ENCODE results near the gene CDON.

Gene CDON, protein sequence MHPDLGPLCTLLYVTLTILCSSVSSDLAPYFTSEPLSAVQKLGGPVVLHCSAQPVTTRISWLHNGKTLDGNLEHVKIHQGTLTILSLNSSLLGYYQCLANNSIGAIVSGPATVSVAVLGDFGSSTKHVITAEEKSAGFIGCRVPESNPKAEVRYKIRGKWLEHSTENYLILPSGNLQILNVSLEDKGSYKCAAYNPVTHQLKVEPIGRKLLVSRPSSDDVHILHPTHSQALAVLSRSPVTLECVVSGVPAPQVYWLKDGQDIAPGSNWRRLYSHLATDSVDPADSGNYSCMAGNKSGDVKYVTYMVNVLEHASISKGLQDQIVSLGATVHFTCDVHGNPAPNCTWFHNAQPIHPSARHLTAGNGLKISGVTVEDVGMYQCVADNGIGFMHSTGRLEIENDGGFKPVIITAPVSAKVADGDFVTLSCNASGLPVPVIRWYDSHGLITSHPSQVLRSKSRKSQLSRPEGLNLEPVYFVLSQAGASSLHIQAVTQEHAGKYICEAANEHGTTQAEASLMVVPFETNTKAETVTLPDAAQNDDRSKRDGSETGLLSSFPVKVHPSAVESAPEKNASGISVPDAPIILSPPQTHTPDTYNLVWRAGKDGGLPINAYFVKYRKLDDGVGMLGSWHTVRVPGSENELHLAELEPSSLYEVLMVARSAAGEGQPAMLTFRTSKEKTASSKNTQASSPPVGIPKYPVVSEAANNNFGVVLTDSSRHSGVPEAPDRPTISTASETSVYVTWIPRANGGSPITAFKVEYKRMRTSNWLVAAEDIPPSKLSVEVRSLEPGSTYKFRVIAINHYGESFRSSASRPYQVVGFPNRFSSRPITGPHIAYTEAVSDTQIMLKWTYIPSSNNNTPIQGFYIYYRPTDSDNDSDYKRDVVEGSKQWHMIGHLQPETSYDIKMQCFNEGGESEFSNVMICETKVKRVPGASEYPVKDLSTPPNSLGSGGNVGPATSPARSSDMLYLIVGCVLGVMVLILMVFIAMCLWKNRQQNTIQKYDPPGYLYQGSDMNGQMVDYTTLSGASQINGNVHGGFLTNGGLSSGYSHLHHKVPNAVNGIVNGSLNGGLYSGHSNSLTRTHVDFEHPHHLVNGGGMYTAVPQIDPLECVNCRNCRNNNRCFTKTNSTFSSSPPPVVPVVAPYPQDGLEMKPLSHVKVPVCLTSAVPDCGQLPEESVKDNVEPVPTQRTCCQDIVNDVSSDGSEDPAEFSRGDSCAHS (N-terminal part only)

DNA sequence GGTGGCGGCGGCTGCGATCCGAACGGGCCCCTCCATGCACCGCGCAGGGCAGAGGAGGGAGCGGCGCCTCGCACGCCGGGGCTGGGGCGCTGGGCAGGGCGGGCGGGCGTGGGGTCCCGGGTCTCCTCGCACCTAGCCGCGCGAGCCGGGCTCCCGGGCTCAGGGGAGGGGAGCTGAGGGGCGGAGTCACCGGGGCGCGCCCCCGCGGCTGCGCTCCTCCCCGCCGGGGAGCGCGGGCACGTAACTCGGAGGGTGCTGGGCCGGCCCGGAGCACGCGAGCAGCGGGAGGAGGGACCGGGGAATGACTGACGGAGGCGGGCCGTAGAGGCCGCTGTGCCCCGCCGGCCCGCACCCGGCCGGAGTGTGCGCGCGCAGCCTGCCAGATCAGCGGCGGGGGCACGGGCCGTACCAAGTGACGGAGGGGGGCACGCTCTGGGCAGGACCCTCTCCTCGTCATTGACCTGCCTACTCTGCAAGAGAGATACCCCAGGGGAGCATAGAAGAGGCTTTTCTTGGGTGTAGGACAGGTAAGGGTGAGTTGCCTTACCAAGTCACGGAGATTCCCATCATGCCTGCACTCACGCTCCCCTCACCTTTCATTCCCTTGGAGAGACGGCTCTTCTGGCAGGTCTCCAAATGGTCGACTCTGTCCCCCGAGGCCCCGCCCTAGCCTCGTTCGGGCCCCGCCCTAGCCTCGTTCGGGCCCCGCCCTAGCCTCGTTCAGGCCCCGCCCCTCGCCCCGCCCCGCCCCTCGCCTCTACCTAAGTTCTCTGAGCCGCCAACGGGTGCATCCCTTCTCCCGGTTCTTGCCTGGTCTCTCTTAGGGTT is at the start of gene CDON:
TSS of gene CDON (minus strand) at position 188 of the 828 bp plus-strand sequence. CDS start 39,390 bp downstream, outside the sequence.
- no peaks in the 10 kb centered on the region for H3K9me3 Mint-ChIP-seq
- H3K4me3 Mint-ChIP-seq, result peak within 1 kb of the TSS; percentile 77
- peak; percentile 93 for DNase-seq
- H3K36me3 Mint-ChIP-seq, result no peaks in the 10 kb centered on the region
- peaks cover 45% of the 10 kb centered on the region for H3K27me3 Mint-ChIP-seq
- peaks cover 10% of the 10 kb centered on the region for H3K4me1 Mint-ChIP-seq
- peak within 1 kb of the TSS; percentile 93 for H3K27ac Mint-ChIP-seq
- CTCF ChIA-PET, result no interaction called here

DNA sequence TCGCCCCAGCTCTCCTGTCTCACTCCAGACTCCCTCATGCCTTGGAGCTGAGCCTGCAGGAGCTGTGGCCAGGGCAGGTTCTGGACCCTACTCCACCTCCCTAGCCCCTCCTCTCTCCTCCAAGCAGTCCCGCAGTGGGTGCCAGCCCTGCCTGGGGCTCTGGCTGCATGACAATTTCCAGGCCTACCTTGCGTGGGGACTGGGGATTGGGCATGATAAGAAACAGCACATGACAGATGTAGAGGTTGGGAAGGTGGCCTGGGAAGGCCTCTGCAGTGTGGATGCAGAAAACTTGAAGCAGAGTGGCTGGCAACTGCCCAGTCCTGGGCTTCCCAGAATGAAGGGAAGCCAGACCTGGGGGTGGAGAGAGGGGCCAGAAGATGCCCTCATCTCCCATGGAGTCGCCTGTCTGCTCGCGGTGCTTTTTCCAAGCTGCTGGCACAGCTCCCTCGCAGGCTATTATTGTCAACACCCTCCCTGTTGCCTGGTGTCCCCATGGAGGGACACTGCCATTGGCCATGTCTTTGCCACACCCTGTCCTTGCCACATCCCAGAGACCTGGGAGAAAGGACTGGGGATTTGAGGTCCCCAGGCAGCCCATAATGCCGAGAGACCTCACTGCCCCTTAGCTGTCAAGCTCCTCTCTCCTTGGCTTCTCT is 48.9 kb upstream of the CDON start:
- Mint-ChIP-seq H3K4me1 (no peaks in the 10 kb centered on the region), H3K27ac (no peak overlapping the region), H3K9me3 (no peaks in the 10 kb centered on the region), H3K27me3 (peaks cover 6% of the 10 kb centered on the region), H3K36me3 (no peaks in the 10 kb centered on the region), H3K4me3 (no peak overlapping the region)
- CTCF ChIA-PET, result no interaction called here
- no peak for DNase-seq

DNA sequence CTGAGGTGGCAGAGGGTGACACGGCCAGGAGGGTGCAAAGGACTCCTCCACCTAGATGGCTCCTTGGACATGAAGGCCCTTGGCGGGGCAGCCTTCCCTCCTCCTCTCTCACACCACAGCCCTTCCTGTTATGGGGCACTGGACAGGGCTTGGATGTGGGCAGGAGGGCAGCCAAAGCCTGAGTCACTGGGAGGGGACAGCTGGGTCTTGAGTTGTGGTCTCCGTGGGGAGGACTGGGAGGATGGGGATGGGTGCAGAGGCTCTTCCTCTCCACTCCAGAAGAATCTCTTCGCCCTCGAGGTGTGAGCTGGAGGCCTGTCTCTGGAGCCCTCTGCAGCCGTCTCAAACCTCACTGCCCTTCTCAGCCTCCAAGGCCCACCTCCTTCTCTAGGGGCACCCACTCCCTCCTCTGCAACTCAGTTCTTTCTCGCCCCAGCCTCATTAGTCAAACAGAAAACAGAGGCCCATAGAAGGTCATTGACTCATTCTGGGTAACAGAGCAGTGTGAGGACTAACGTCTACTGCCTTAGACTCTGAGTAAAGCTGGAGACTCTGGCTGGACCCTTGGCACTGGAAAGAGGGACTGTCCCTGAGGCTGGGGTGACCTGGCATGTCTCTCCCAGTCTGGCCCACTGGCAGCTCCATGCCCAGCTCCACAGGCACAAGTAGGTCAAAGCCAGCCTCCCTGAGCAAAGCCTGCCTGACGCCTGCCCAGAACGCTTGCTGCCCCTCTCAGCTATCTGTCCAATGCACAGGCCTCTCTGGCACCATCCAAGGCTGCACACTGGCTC is 47.5 kb upstream of the CDON start:
- H3K27ac Mint-ChIP-seq, result no peak overlapping the region
- H3K27me3 Mint-ChIP-seq, result peaks cover 6% of the 10 kb centered on the region
- CTCF ChIA-PET, result no interaction called here
- H3K4me3 Mint-ChIP-seq, result no peak overlapping the region
- H3K9me3 Mint-ChIP-seq, result no peaks in the 10 kb centered on the region
- no peak for DNase-seq
- no peaks in the 10 kb centered on the region for H3K36me3 Mint-ChIP-seq
- H3K4me1 Mint-ChIP-seq, result no peaks in the 10 kb centered on the region

DNA sequence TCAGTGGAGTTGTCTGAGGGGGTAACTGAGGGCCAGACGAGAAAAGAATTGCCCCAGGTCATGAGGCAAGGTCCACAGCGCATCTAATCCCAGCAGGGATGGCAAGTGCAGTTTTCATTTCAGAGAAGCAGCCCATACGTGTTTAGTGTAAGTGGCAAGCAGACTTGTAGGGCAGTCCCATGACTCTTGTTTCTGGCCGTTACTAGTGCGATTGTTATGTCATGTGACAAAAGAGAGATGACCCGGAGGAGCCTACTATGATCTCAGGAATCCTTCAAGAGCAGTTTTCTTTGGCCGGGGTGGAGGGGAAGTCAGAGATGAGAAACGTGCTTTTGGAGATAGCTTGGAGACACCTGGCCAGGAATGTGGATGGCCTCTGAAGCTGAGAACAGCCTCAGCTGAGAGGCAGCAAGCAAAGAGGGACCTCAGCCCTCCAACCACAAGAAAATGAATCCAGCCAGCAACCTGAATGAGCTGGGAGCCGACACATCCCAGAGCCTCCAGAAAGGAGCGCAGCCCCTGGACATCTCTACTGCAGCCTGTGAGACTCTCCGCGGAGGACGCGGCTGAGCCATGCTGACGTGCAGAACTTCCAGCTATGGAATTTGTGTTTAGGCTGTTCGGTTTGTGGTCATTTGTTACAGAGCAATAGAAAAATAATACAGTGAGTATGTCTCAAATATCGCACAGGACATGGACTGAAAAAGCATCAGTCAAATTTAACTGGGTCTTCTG is 44.1 kb upstream of the CDON start:
- CTCF ChIA-PET, result no interaction called here

DNA sequence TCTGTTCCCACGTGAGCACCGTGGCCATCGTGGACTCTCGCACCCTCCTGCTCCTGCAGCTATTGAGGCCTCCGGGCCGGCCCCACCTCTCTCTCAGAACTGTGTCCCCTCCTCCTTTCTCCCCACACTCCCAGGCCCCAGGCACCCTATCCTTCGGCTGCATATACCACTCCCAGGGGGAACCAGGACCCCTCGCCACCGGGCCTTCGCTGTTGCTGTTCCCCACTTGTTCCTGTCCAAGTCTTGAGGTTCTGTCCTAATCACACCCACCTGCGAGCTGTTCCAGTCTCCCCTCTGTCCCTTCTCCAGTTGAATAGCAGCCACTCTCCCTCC is 43.0 kb upstream of the CDON start:
- Mint-ChIP-seq H3K4me3 (no peak overlapping the region), H3K4me1 (no peaks in the 10 kb centered on the region), H3K9me3 (no peaks in the 10 kb centered on the region), H3K27me3 (peaks cover 30% of the 10 kb centered on the region), H3K36me3 (no peaks in the 10 kb centered on the region), H3K27ac (no peak overlapping the region)
- DNase-seq, result no peak
- CTCF ChIA-PET, result no interaction called here

More for the DNA sequence above, 44.1 kb upstream of the CDON start:
- Mint-ChIP-seq H3K9me3 (no peaks in the 10 kb centered on the region), H3K36me3 (no peaks in the 10 kb centered on the region), H3K4me3 (no peak overlapping the region), H3K4me1 (no peaks in the 10 kb centered on the region), H3K27ac (no peak overlapping the region), H3K27me3 (peaks cover 20% of the 10 kb centered on the region)
- no peak for DNase-seq

DNA sequence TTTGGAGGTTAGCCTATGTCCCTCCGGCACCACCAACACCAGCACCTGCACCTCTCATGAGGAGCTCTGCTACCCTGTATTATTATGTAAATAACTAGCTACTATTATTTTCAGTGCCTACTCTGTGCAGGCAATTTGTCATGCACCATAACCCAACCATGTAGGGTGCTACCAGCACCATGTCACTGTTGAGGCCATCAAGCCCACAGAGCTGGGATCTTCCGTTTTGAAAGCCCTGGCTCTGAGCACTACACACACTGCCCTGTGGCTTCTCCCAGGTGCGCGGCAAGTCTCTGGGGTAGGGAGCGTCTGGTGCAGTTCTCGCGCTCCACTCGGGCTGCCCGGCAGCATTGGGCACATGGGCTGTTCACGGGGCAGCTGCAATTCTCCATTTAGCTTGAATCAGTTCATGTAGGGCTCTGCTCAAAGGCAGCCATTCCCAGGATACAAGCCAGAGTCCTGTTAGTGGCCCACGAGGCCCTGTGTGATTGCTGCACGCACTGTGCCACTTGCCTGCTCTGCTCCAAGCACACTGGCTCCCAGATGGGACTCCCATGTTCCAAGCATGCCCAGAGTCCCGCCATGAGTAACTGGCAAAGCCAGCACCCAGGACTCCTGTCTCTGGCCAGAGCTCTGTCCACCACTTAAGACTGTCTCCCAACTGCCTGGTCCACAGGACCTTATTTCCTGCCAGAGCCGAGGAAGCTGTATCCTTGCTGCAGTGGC is 42.5 kb upstream of the CDON start:
- Mint-ChIP-seq H3K27ac (no peak overlapping the region), H3K9me3 (no peaks in the 10 kb centered on the region), H3K4me3 (no peak overlapping the region), H3K27me3 (peaks cover 35% of the 10 kb centered on the region), H3K36me3 (no peaks in the 10 kb centered on the region), H3K4me1 (no peaks in the 10 kb centered on the region)
- DNase-seq, result no peak
- CTCF ChIA-PET, result no interaction called here

DNA sequence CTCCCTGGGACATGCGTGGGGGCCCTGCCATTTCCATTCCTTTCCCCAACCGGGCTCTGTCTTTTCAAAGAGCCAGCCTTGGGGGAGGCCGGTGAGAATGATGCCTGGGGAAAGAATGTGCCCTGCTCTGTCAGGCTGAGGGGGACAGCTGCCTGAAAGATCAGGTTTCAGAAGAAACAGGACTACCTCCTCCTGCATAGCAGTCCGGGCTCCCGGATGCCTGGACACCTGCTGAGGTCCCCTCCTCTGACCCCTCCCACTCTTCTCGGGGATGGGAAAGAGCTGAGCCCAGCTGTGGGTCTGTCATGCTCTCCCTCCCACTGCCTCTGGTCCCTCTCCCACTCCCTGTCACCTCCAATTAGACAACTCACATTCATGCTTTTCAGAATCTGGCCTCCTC is 41.8 kb upstream of the CDON start:
- H3K4me1 Mint-ChIP-seq, result no peaks in the 10 kb centered on the region
- peaks cover 29% of the 10 kb centered on the region for H3K27me3 Mint-ChIP-seq
- CTCF ChIA-PET, result no interaction called here
- no peak overlapping the region for H3K4me3 Mint-ChIP-seq
- DNase-seq, result no peak
- no peaks in the 10 kb centered on the region for H3K9me3 Mint-ChIP-seq
- H3K27ac Mint-ChIP-seq, result no peak overlapping the region
- H3K36me3 Mint-ChIP-seq, result no peaks in the 10 kb centered on the region

DNA sequence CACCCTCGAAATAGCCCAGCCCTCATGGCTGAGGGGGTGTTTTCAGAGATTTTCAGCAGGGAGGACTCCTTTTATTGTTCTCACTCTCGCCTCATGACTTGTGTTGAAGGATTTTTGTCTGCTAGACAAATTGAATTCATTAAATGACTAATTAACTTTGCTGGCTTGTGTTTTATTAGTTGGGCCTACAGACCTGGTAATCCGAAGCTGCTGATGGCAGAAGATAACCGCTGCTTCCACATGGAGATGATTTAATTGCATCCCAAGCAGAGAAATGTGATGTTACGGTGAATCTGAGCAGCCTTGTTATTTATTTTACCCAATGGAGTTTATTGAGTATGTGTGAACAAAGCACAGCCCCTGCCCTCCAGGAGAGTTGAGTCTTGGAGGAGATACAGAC is 40.5 kb upstream of the CDON start:
- Mint-ChIP-seq H3K27me3 (peaks cover 29% of the 10 kb centered on the region), H3K9me3 (no peaks in the 10 kb centered on the region), H3K4me1 (no peaks in the 10 kb centered on the region), H3K4me3 (no peak overlapping the region), H3K36me3 (no peaks in the 10 kb centered on the region), H3K27ac (no peak overlapping the region)
- DNase-seq, result no peak
- CTCF ChIA-PET, result interaction anchor here (1.5 kb wide), 1 partner anchor 11 kb away, joined by 3 read pairs; no protein-coding TSS in a partner anchor

DNA sequence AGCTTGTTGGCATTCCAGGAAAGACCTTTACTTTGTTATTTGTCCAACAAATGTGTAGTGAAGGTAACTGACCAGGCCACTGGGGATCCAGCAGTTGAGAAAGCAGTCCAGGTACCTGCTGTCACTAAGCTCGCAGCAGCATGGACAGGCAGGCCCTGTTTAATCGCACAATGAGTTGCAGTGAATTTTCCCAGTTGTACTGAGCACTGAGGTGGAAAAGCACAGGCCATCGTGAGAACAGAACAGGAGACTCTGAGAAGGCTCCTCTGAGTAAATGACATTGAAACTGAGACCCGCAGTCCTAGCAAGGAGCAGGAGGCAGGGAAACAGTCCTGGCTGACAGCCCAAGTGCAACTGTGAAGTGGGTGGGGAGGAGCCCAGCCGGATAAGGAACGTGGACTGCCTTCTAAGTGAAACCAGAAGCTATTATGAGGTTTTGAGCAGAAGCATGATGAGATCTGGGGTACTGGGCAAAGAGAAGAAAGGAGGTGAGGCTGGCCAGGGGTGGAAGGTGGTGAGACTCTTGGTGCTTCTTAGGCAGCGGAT is 39.8 kb upstream of the CDON start:
- Mint-ChIP-seq H3K27ac (no peak overlapping the region), H3K4me1 (no peaks in the 10 kb centered on the region), H3K4me3 (no peak overlapping the region), H3K9me3 (no peaks in the 10 kb centered on the region), H3K27me3 (peaks cover 30% of the 10 kb centered on the region), H3K36me3 (no peaks in the 10 kb centered on the region)
- DNase-seq, result no peak
- CTCF ChIA-PET, result interaction anchor here (1.5 kb wide), 1 partner anchor 12 kb away, joined by 3 read pairs; no protein-coding TSS in a partner anchor

DNA sequence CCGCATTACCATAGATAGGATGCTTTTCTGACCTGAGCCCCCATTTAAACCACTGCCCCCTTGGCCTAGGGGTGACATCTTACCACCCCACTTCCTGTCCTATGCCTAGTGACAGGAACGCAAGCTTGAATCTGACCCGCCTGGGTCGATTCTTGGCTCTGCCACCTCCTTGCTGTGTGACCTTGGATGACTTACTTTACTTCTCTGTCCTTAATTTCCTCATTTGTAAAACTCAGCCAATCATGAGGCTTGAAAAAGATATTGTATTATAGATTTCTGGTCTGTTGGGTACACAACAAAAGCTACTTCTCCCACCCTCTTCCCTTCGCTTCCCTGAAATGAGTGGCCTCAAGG is 39.2 kb upstream of the CDON start:
- H3K4me3 Mint-ChIP-seq, result no peak overlapping the region
- no peaks in the 10 kb centered on the region for H3K4me1 Mint-ChIP-seq
- H3K27ac Mint-ChIP-seq, result no peak overlapping the region
- no peak for DNase-seq
- H3K36me3 Mint-ChIP-seq, result no peaks in the 10 kb centered on the region
- H3K9me3 Mint-ChIP-seq, result no peaks in the 10 kb centered on the region
- CTCF ChIA-PET, result interaction anchor here (1.1 kb wide), 1 partner anchor 37 kb away, joined by 3 read pairs; no protein-coding TSS in a partner anchor
- peaks cover 33% of the 10 kb centered on the region for H3K27me3 Mint-ChIP-seq

DNA sequence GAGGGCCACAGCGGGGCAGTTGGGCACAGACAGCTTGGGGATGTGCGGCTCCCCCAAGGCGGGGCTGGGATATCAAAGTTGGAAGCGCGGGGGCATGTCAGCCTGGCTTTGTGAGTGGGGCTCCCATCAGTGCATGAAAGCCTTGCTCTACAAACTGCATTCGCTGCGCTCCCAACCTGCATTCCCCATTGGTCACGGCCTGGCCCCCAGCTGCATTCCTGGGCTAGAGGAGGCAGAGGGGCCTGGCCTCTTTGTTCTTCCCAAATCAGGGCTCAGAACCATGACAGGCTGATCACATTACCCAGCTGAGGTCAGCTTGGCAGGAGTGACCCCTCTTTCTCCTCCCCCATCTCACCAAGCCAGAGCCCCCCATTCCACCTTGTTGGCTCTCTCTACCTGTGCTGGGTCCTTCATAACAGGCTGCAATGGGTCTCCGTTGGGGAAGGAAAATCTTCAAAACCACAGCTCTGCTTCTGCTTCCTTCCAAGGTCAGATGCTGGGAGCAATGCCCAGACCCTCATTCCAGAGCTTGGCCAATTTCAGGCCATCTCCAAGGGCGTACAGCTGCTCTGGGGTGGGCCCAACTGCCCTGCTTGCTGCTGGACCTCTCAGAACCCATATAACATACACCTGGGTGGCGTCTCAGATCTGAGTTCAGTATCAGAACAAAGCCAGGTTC is 38.7 kb upstream of the CDON start:
- Mint-ChIP-seq H3K4me3 (no peak overlapping the region), H3K27me3 (peaks cover 36% of the 10 kb centered on the region), H3K9me3 (no peaks in the 10 kb centered on the region), H3K36me3 (no peaks in the 10 kb centered on the region), H3K4me1 (no peaks in the 10 kb centered on the region), H3K27ac (no peak overlapping the region)
- CTCF ChIA-PET, result interaction anchor here (1.1 kb wide), 1 partner anchor 36 kb away, joined by 3 read pairs; no protein-coding TSS in a partner anchor
- DNase-seq, result no peak

All from activated naive CD4-positive, alpha-beta T cell treated with anti-CD3 and anti-CD28 coated beads, Interleukin-2, amount 10 ng/mL, durations not matched to agents 7 days and 5 days (primary cell).